ENCODE measurements around the gene SLC44A4. TPM values are rescaled to one million over a fixed set of nuclear protein-coding genes. Genes with fewer than 3 reads are reported as not detected.
A peak's percentile ranks its signal among the peaks of the same experiment; 100 is the strongest.
"Not testable (repeated sequence)": the region's sequence is repeated elsewhere in the genome, so short reads cannot be mapped to it uniquely, and the experiment has no call there.

The SLC44A4 gene
- total and polyA plus RNA-seq, 9 donors = 0.12 to 8.9 (median 0.25) TPM

DNA sequence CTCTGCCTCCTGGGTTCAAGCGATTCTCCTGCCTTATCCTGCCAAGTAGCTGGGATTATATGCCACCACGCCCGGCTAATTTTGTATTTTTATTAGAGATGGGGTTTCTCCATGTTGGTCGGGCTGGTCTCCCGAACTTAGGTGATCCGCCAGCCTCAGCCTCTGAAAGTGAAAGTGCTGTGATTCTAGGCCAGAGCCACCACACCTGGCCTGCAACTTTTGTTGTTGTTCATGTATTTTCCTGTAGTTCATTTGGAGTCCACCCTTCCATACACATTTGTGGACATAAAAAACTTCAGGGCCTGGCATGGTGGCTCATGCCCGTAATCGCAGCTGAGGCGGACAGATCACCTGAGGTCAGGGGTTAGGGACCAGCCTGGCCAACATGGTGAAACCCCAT is 36.7 kb downstream of the SLC44A4 start:
- no peak for DNase-seq

GRCh38 chr6:31839779-31840126 is 39.0 kb downstream of the SLC44A4 start:
- not testable (repeated sequence) for H3K27ac ChIP-seq (ENCODE audit: low read length)

More for the DNA sequence above, 36.7 kb downstream of the SLC44A4 start:
- Histone ChIP-seq H3K27me3 (ENCODE audit: control insufficient read depth, insufficient read depth, low read length) (no peaks in the 10 kb centered on the region), H3K9me3 (replicated peaks; ENCODE audit: control insufficient read depth, low read depth, low read length) (no peaks in the 10 kb centered on the region), H3K4me3 (ENCODE audit: low read length) (no peak overlapping the region), H3K4me1 (ENCODE audit: control insufficient read depth, insufficient read depth, low read length) (peaks cover 10% of the 10 kb centered on the region), H3K36me3 (ENCODE audit: control insufficient read depth, insufficient read depth, low read length) (peaks cover 41% of the 10 kb centered on the region), H3K27ac (ENCODE audit: low read length) (no peak overlapping the region)
- WGBS (ENCODE audit: insufficient coverage) = 94% methylated on average over 6 of the region's 9 CpGs

GRCh38 chr6:31838968-31839367 is 39.8 kb downstream of the SLC44A4 start:
- peaks cover 30% of the 10 kb centered on the region for H3K4me1 ChIP-seq (ENCODE audit: control insufficient read depth, insufficient read depth, low read length)
- peaks cover 53% of the 10 kb centered on the region for H3K36me3 ChIP-seq (ENCODE audit: control insufficient read depth, insufficient read depth, low read length)
- WGBS (ENCODE audit: insufficient coverage) = 43% methylated on average over 1 of the region's 3 CpGs
- H3K9me3 ChIP-seq (replicated peaks; ENCODE audit: control insufficient read depth, low read depth, low read length) = no peaks in the 10 kb centered on the region
- DNase-seq = no peak
- H3K27me3 ChIP-seq (ENCODE audit: control insufficient read depth, insufficient read depth, low read length) = no peaks in the 10 kb centered on the region
- H3K4me3 ChIP-seq (ENCODE audit: low read length) = no peak overlapping the region
- no peak overlapping the region for H3K27ac ChIP-seq (ENCODE audit: low read length)

More at GRCh38 chr6:31839779-31840126, 39.0 kb downstream of the SLC44A4 start:
- WGBS (ENCODE audit: insufficient coverage) = 76% methylated on average over 5 of the region's 8 CpGs
- Histone ChIP-seq H3K36me3 (ENCODE audit: control insufficient read depth, insufficient read depth, low read length) (peaks cover 53% of the 10 kb centered on the region), H3K4me1 (ENCODE audit: control insufficient read depth, insufficient read depth, low read length) (peaks cover 27% of the 10 kb centered on the region)
- H3K27me3 ChIP-seq (ENCODE audit: control insufficient read depth, insufficient read depth, low read length); DNase-seq; H3K4me3 ChIP-seq (ENCODE audit: low read length); H3K9me3 ChIP-seq (replicated peaks; ENCODE audit: control insufficient read depth, low read depth, low read length): not testable (repeated sequence)

DNA sequence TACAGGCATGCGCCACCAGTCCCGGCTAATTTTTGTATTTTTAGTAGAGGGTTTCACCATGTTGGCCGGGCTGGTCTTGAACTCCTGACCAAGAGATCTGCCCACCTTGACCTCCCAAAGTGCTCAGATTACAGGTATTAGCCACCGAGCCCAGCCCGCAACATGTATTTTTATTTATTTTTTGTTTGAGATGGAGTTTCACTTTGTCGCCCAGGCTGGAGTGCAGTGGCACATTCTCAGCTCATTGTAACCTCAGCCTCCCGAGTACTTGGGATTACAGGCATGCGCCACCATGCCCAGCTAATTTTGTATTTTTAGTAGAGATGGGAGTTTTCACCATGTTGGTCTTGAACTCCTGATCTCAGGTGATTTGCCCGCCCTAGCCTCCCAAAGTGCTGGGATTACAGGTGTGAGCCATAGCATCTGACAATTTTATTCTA is 40.7 kb downstream of the SLC44A4 start:
- not testable (repeated sequence) for H3K9me3 ChIP-seq (replicated peaks; ENCODE audit: control insufficient read depth, low read depth, low read length); H3K27ac ChIP-seq (ENCODE audit: low read length); DNase-seq; H3K4me3 ChIP-seq (ENCODE audit: low read length); H3K27me3 ChIP-seq (ENCODE audit: control insufficient read depth, insufficient read depth, low read length)
- peaks cover 32% of the 10 kb centered on the region for H3K4me1 ChIP-seq (ENCODE audit: control insufficient read depth, insufficient read depth, low read length)
- WGBS (ENCODE audit: insufficient coverage) = no CpG with 5 or more reads among the region's 9 CpGs
- peaks cover 53% of the 10 kb centered on the region for H3K36me3 ChIP-seq (ENCODE audit: control insufficient read depth, insufficient read depth, low read length)

GRCh38 chr6:31837369-31838113 is 41.3 kb downstream of the SLC44A4 start:
- DNase-seq = no peak
- no peaks in the 10 kb centered on the region for H3K27me3 ChIP-seq (ENCODE audit: control insufficient read depth, insufficient read depth, low read length)
- no CpG with 5 or more reads among the region's 1 CpG for WGBS (ENCODE audit: insufficient coverage)
- no peaks in the 10 kb centered on the region for H3K9me3 ChIP-seq (replicated peaks; ENCODE audit: control insufficient read depth, low read depth, low read length)
- H3K27ac ChIP-seq (ENCODE audit: low read length) = peak overlapping the region; percentile 95
- H3K4me3 ChIP-seq (ENCODE audit: low read length) = peak overlapping the region; percentile 99
- H3K36me3 ChIP-seq (ENCODE audit: control insufficient read depth, insufficient read depth, low read length) = peaks cover 53% of the 10 kb centered on the region
- peaks cover 32% of the 10 kb centered on the region for H3K4me1 ChIP-seq (ENCODE audit: control insufficient read depth, insufficient read depth, low read length)

DNA sequence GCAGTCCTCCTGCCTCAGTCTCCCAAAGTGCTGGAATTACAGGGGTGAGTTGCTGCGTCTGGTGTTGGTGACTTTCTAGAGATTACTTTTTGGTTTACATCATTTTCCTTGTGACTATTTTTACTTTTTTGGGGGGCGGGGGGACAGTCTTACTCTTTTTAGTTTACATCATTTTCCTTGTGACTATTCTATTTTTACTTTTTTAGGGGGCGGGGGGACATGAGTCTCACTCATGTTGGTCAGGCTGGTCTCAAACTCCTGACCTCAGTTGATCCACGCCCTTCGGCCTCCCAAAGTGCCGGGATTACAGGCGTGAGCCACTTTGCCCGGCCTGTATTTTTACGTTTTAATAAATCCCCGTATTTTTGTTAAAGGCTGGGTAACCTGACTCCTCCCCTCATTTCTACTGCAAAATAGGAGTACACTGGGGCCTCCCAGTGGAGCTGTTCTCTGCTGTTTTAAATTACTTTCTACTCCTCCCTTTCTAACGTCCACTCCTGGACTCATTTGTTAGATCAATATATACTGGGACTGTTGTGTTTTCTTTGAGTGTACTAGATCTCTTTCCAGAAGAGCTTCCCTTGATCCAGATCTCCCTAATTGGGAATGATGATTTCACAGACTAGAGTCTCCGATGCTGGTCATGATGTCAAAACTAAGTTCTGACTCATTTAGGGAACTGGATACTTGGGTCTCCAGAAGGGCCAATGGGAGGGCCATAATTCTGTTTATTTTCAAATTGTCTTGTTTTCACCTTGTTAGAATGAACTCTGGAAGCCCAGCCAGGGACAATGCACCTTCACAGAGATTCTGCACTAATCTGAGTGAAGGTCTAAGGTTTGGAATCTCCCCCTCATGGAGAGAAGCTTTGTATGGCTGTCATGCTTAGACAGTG is 42.1 kb downstream of the SLC44A4 start:
- Histone ChIP-seq H3K9me3 (replicated peaks; ENCODE audit: control insufficient read depth, low read depth, low read length) (no peaks in the 10 kb centered on the region), H3K36me3 (ENCODE audit: control insufficient read depth, insufficient read depth, low read length) (peaks cover 53% of the 10 kb centered on the region), H3K27me3 (ENCODE audit: control insufficient read depth, insufficient read depth, low read length) (no peaks in the 10 kb centered on the region), H3K4me1 (ENCODE audit: control insufficient read depth, insufficient read depth, low read length) (peaks cover 32% of the 10 kb centered on the region), H3K27ac (ENCODE audit: low read length) (peak overlapping the region; percentile 95), H3K4me3 (ENCODE audit: low read length) (peak overlapping the region; percentile 99)
- peak; percentile 33 for DNase-seq
- 33% methylated on average over 3 of the region's 12 CpGs for WGBS (ENCODE audit: insufficient coverage)

GRCh38 chr6:31836047-31836473 is 42.7 kb downstream of the SLC44A4 start:
- H3K36me3 ChIP-seq (ENCODE audit: control insufficient read depth, insufficient read depth, low read length) = peaks cover 54% of the 10 kb centered on the region
- peak overlapping the region; percentile 99 for H3K4me3 ChIP-seq (ENCODE audit: low read length)
- no peaks in the 10 kb centered on the region for H3K27me3 ChIP-seq (ENCODE audit: control insufficient read depth, insufficient read depth, low read length)
- WGBS (ENCODE audit: insufficient coverage) = 7% methylated on average over 4 of the region's 14 CpGs
- DNase-seq = no peak
- peak overlapping the region; percentile 95 for H3K27ac ChIP-seq (ENCODE audit: low read length)
- peaks cover 36% of the 10 kb centered on the region for H3K4me1 ChIP-seq (ENCODE audit: control insufficient read depth, insufficient read depth, low read length)
- H3K9me3 ChIP-seq (replicated peaks; ENCODE audit: control insufficient read depth, low read depth, low read length) = no peaks in the 10 kb centered on the region

GRCh38 chr6:31834367-31835250 is 44.2 kb downstream of the SLC44A4 start:
- Histone ChIP-seq H3K27ac (ENCODE audit: low read length) (peak overlapping the region; percentile 95), H3K27me3 (ENCODE audit: control insufficient read depth, insufficient read depth, low read length) (no peaks in the 10 kb centered on the region), H3K9me3 (replicated peaks; ENCODE audit: control insufficient read depth, low read depth, low read length) (no peaks in the 10 kb centered on the region), H3K36me3 (ENCODE audit: control insufficient read depth, insufficient read depth, low read length) (peaks cover 41% of the 10 kb centered on the region), H3K4me1 (ENCODE audit: control insufficient read depth, insufficient read depth, low read length) (peaks cover 43% of the 10 kb centered on the region), H3K4me3 (ENCODE audit: low read length) (peak overlapping the region; percentile 99)
- DNase-seq = peak; percentile 96
- 1% methylated on average over 35 of the region's 59 CpGs for WGBS (ENCODE audit: insufficient coverage)

GRCh38 chr6:31831350-31832215 is 47.2 kb downstream of the SLC44A4 start:
- WGBS (ENCODE audit: insufficient coverage) = 89% methylated on average over 3 of the region's 15 CpGs
- Histone ChIP-seq H3K36me3 (ENCODE audit: control insufficient read depth, insufficient read depth, low read length) (peaks cover 10% of the 10 kb centered on the region), H3K9me3 (replicated peaks; ENCODE audit: control insufficient read depth, low read depth, low read length) (no peaks in the 10 kb centered on the region), H3K4me3 (ENCODE audit: low read length) (no peak overlapping the region), H3K27ac (ENCODE audit: low read length) (no peak overlapping the region), H3K4me1 (ENCODE audit: control insufficient read depth, insufficient read depth, low read length) (peaks cover 31% of the 10 kb centered on the region), H3K27me3 (ENCODE audit: control insufficient read depth, insufficient read depth, low read length) (no peaks in the 10 kb centered on the region)
- DNase-seq = no peak

Data from muscle of leg (tissue), 11 donors.